Caco-2 (cell line): ENCODE data around the gene FEM1C. TPM values are rescaled to one million over a fixed set of nuclear protein-coding genes. Genes with fewer than 3 reads are reported as not detected.
A peak's percentile ranks its signal among the peaks of the same experiment; 100 is the strongest.

Source experiments
- BruUV-seq: library from RNA; stranded (reverse); fragments of 400-500 nt; replicated peaks from 2 replicates; lab custom pipeline; 2021; lab: Mats Ljungman, UMichigan
- CTCF ChIA-PET: fragments of 300-600 bp; sonication (Branson Sonifier 250); formaldehyde crosslinking; loops from one replicate; lab custom pipeline; 2022; ENCODE audit warnings: antibody characterized with exemption; lab: Charles Lee
- POLR2A ChIA-PET: fragments of 300-600 bp; sonication (Branson Sonifier 250); formaldehyde crosslinking; loops from one replicate; lab custom pipeline; 2022; ENCODE audit warnings: antibody characterized with exemption; lab: Charles Lee
- DNase-seq, 2 experiments: peaks; one replicate each; pipeline versions ENCODE4 v3.0.0 to v3.0.0-alpha.2; 2020 to 2022
- H3K27me3 ChIP-seq: replicated peaks from 2 replicates; pipeline ENCODE4 v1.6.0; 2011; ENCODE audit warnings: low read length; ENCODE audit not compliant: control insufficient read depth, insufficient read depth
- H3K36me3 ChIP-seq: 2 replicates; pipeline ENCODE4 v1.5.1; 2011; ENCODE audit warnings: low read length; ENCODE audit not compliant: control insufficient read depth, insufficient read depth
- H3K4me1 ChIP-seq: fragments of 250-450 bp; sonication (Bioruptor Pico); 2 replicates; pipeline ENCODE4 v1.5.1; 2020; ENCODE audit warnings: mild to moderate bottlenecking
- H3K4me3 ChIP-seq: 2 replicates; pipeline ENCODE4 v1.5.1; 2011; ENCODE audit warnings: low read depth, mild to moderate bottlenecking, control low read depth, low read length
- H3K9me3 ChIP-seq: fragments of 250-450 bp; sonication (Bioruptor Pico); 2 replicates; pipeline ENCODE4 v1.5.1; 2020; ENCODE audit warnings: mild to moderate bottlenecking, moderate library complexity
- H3K27ac Mint-ChIP-seq: one replicate; pipeline ENCODE4 v1.8.0; 2022; ENCODE audit warnings: mixed read lengths; ENCODE audit not compliant: unreplicated experiment
- H3K27me3 Mint-ChIP-seq: one replicate; pipeline ENCODE4 v1.8.0; 2022; ENCODE audit warnings: mixed read lengths; ENCODE audit not compliant: insufficient read depth, unreplicated experiment
- H3K36me3 Mint-ChIP-seq: one replicate; pipeline ENCODE4 v1.8.0; 2022; ENCODE audit warnings: mild to moderate bottlenecking, mixed read lengths; ENCODE audit not compliant: insufficient read depth, unreplicated experiment
- H3K4me1 Mint-ChIP-seq: one replicate; pipeline ENCODE4 v1.8.0; 2022; ENCODE audit warnings: low read depth, mixed read lengths; ENCODE audit not compliant: unreplicated experiment
- H3K4me3 Mint-ChIP-seq: one replicate; pipeline ENCODE4 v1.8.0; 2022; ENCODE audit warnings: mild to moderate bottlenecking, moderate library complexity, mixed read lengths; ENCODE audit not compliant: unreplicated experiment
- H3K9me3 Mint-ChIP-seq: one replicate; pipeline ENCODE4 v1.8.0; 2022; ENCODE audit warnings: mixed read lengths; ENCODE audit not compliant: unreplicated experiment
- CTCF ChIP-seq, 2 experiments: fragments of 200-600 bp in 1 of 2; IDR thresholded peaks; 1 replicate in 1 of 2; 2 replicates in 1 of 2; pipeline versions ENCODE4 v1.5.1 to v1.8.0; 2011 to 2022; ENCODE audit warnings: antibody characterized with exemption in 1 of 2, control low read depth in 1 of 2, inconsistent platforms in 1 of 2, low read depth in 1 of 2, low read length in 1 of 2, mild to moderate bottlenecking in 1 of 2, moderate library complexity in 1 of 2; ENCODE audit not compliant: insufficient read depth in 1 of 2, severe bottlenecking in 1 of 2, unreplicated experiment in 1 of 2
- intact Hi-C: fragments of 100-400 bp; cut with micrococcal nuclease; formaldehyde crosslinking; loops from one replicate; pipeline ENCODE4 v1.10.0; 2022; ENCODE audit not compliant: unreplicated experiment
- total RNA-seq: library from RNA; stranded (reverse); gene quantifications from 2 replicates; pipeline ENCODE4 v1.2.3, GENCODE V29; 2022

The FEM1C gene
- total RNA-seq, 1 experiment from 2014 or later: 11.8 TPM

DNA sequence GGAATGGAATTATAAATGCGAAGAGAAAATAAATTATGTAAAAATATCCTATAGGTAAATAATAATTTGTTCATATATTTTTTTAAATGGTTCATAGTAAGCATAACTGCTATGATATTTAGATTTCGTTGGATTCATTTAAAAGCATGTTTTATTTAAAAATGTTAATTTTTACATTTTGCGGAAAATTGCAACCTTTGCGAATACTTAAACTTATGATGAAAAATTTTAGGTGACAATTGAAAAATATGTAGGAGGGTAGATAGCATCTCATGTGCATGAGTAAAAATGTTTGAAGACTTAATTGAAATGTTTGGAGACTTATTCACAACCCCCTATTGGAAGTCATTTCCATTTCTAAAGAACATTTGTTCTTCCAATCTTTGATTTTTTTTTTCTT, 4.1 kb upstream of the FEM1C start:
- no peak overlapping the region for H3K4me3 ChIP-seq
- POLR2A ChIA-PET: no interaction called here
- no peaks in the 10 kb centered on the region; the same call in 1 of the 2 replicates for H3K27me3 ChIP-seq
- BruUV-seq: no TSS peak
- peaks cover 6% of the 10 kb centered on the region for H3K27me3 Mint-ChIP-seq
- H3K4me1 Mint-ChIP-seq: no peaks in the 10 kb centered on the region
- no peak for DNase-seq
- no peaks in the 10 kb centered on the region for H3K9me3 Mint-ChIP-seq
- peaks cover 10% of the 10 kb centered on the region for H3K9me3 ChIP-seq
- no peak overlapping the region for H3K4me3 Mint-ChIP-seq
- H3K27ac Mint-ChIP-seq: no peak overlapping the region
- no peak for TF ChIP-seq CTCF (IDR thresholded peaks at IDR 0.05; ENCODE audit: insufficient read depth in 1 of 2, low read depth in 1 of 2, low read length in 1 of 2, severe bottlenecking in 1 of 2, unreplicated experiment in 1 of 2)
- CTCF ChIA-PET: no interaction called here
- H3K4me1 ChIP-seq: no peaks in the 10 kb centered on the region
- no peaks in the 10 kb centered on the region for H3K36me3 ChIP-seq
- H3K36me3 Mint-ChIP-seq: peaks cover 19% of the 10 kb centered on the region
- intact Hi-C loops: loop anchor here (1.0 kb wide), 2 partner anchors 26 to 38 kb away; no protein-coding TSS in a partner anchor

- Histone ChIP-seq H3K4me3 (peak overlapping the region; percentile 37; the same call in 1 of the 2 replicates), H3K36me3 (no peaks in the 10 kb centered on the region), H3K9me3 (peaks cover 10% of the 10 kb centered on the region), H3K27me3 (no peaks in the 10 kb centered on the region), H3K4me1 (peaks cover 20% of the 10 kb centered on the region)
- BruUV-seq: no TSS peak
- H3K36me3 Mint-ChIP-seq: peaks cover 52% of the 10 kb centered on the region
- no peak for DNase-seq
- CTCF ChIA-PET: interaction anchor here (0.9 kb wide), 1 partner anchor 29 kb away, joined by 6 read pairs; no protein-coding TSS in a partner anchor
- TF ChIP-seq CTCF (IDR thresholded peaks at IDR 0.05; ENCODE audit: insufficient read depth in 1 of 2, low read depth in 1 of 2, low read length in 1 of 2, severe bottlenecking in 1 of 2, unreplicated experiment in 1 of 2): no peak
- H3K27ac Mint-ChIP-seq: peak overlapping the region; percentile 93
- peak overlapping the region; percentile 80 for H3K4me3 Mint-ChIP-seq
- peaks cover 7% of the 10 kb centered on the region for H3K4me1 Mint-ChIP-seq
- intact Hi-C loops: no loop called here
- POLR2A ChIA-PET: interaction anchor here (0.9 kb wide), 1 partner anchor 17 kb away, joined by 3 read pairs; no protein-coding TSS in a partner anchor
- no peaks in the 10 kb centered on the region for H3K27me3 Mint-ChIP-seq
- H3K9me3 Mint-ChIP-seq: no peaks in the 10 kb centered on the region
Observed at GRCh38 chr5:115545351-115545882, 842 bp upstream of the FEM1C start.

GRCh38 chr5:115544043-115544435, 536 bp downstream of the FEM1C start:
- Mint-ChIP-seq H3K4me1 (peaks cover 7% of the 10 kb centered on the region), H3K4me3 (peak overlapping the region; percentile 80), H3K27ac (peak overlapping the region; percentile 93), H3K9me3 (no peaks in the 10 kb centered on the region), H3K36me3 (peaks cover 61% of the 10 kb centered on the region), H3K27me3 (no peaks in the 10 kb centered on the region)
- CTCF ChIA-PET: interaction anchor here (0.7 to 1.8 kb wide), 3 partner anchors 24 to 235 kb away, joined by 3 to 14 read pairs (median 14); no protein-coding TSS in a partner anchor
- POLR2A ChIA-PET: interaction anchor here (0.5 to 0.6 kb wide), 3 partner anchors 13 to 297 kb away, joined by 3 to 5 read pairs (median 4); no protein-coding TSS in a partner anchor
- intact Hi-C loops: loop anchor here (5.0 kb wide), 3 partner anchors 127 to 298 kb away; partner anchors contain the start of genes AP3S1, ATG12 and PGGT1B
- TF ChIP-seq CTCF (IDR thresholded peaks at IDR 0.05; ENCODE audit: insufficient read depth in 1 of 2, low read depth in 1 of 2, low read length in 1 of 2, severe bottlenecking in 1 of 2, unreplicated experiment in 1 of 2): no peak
- Histone ChIP-seq H3K36me3 (no peaks in the 10 kb centered on the region; the same call in 1 of the 2 replicates), H3K27me3 (no peaks in the 10 kb centered on the region), H3K9me3 (peaks cover 10% of the 10 kb centered on the region), H3K4me3 (peak overlapping the region; percentile 96), H3K4me1 (peaks cover 24% of the 10 kb centered on the region)
- peak in 1 of 2 experiments; percentile 38 for DNase-seq
- BruUV-seq: no TSS peak
